ENCODE results near the gene RABEPK.

- TF ChIP-seq EP300 (IDR thresholded peaks at IDR 0.05) (no peak), CTCF (IDR thresholded peaks at IDR 0.05) (no peak), POLR2A (IDR thresholded peaks at IDR 0.05) (no peak)
These were observed 70.7 kb downstream of the RABEPK start for GRCh38 chr9:125271081-125271480.

Measured in suprapubic skin (tissue), 3 donors.